Endometrial microvascular endothelial cells (primary cell): ENCODE results near the gene TCEA2. TPM values are rescaled to one million over a fixed set of nuclear protein-coding genes. Genes with fewer than 3 reads are reported as not detected.

ENCODE experiments used
- in situ Hi-C: cut with HindIII; loops from 2 replicates; pipeline ENCODE4 v1.10.0; 2017; ENCODE audit warnings: low sequenced_read_pairs, low pct_unique_long_range_greater_than_20kb; ENCODE audit errors: inconsistent ontology term
- total RNA-seq: library from RNA; depleted of rRNA; stranded (reverse); fragments of >200 nt; gene quantifications from one replicate; pipeline ENCODE4 v1.2.3, GENCODE V29; 2015; ENCODE audit errors: inconsistent ontology term

Gene TCEA2
- total RNA-seq, 1 donor from 2014 or later: 7.2 TPM

- in situ Hi-C loops: no loop called here
These were observed 5.1 kb upstream of the TCEA2 start for GRCh38 chr20:64057628-64058498.

GRCh38 chr20:64058536-64058935 is 4.5 kb upstream of the TCEA2 start:
- in situ Hi-C loops: no loop called here

- in situ Hi-C loops: no loop called here
These were observed 762 bp upstream of the TCEA2 start for GRCh38 chr20:64062276-64062595.

- in situ Hi-C loops: no loop called here
These were observed 569 bp downstream of the TCEA2 start for GRCh38 chr20:64063389-64064144.

- in situ Hi-C loops: no loop called here
These were observed 1.2 kb downstream of the TCEA2 start for GRCh38 chr20:64064145-64064698.

- in situ Hi-C loops: no loop called here
These were observed 2.3 kb downstream of the TCEA2 start for GRCh38 chr20:64065062-64065973.

- in situ Hi-C loops: no loop called here
These were observed 3.0 kb downstream of the TCEA2 start for GRCh38 chr20:64065974-64066343.

- in situ Hi-C loops: no loop called here
These were observed 4.1 kb downstream of the TCEA2 start for GRCh38 chr20:64067005-64067632.

- in situ Hi-C loops: no loop called here
These were observed 4.8 kb downstream of the TCEA2 start for GRCh38 chr20:64067733-64068307.

GRCh38 chr20:64068386-64069208 is 5.6 kb downstream of the TCEA2 start:
- in situ Hi-C loops: no loop called here

GRCh38 chr20:64069209-64069613 is 6.2 kb downstream of the TCEA2 start:
- in situ Hi-C loops: no loop called here

GRCh38 chr20:64069614-64070243 is 6.7 kb downstream of the TCEA2 start:
- in situ Hi-C loops: no loop called here

GRCh38 chr20:64070244-64070993 is 7.4 kb downstream of the TCEA2 start:
- in situ Hi-C loops: no loop called here

GRCh38 chr20:64071341-64072332 is 8.6 kb downstream of the TCEA2 start:
- in situ Hi-C loops: no loop called here

- in situ Hi-C loops: no loop called here
These were observed 9.6 kb downstream of the TCEA2 start for GRCh38 chr20:64072498-64073063.
